Trophoblast cell (in vitro differentiated cells and primary cell): ENCODE data around the gene CCDC97.

Source experiments
- DNase-seq, 2 donors: peaks; one replicate each; pipeline ENCODE4 v3.0.0-alpha.2; 2016
- H2AFZ ChIP-seq: 2 replicates; pipeline ENCODE4 v1.6.1; 2013; ENCODE audit warnings: low read length, moderate library complexity, mild to moderate bottlenecking; ENCODE audit not compliant: insufficient read depth, poor library complexity
- H2AK5ac ChIP-seq: 2 replicates; pipeline ENCODE4 v1.6.1; 2013; ENCODE audit warnings: mild to moderate bottlenecking, low read length
- H2BK120ac ChIP-seq: 2 replicates; pipeline ENCODE4 v1.6.1; 2013; ENCODE audit warnings: low read length, mild to moderate bottlenecking, moderate library complexity; ENCODE audit not compliant: insufficient read depth, poor library complexity
- H2BK12ac ChIP-seq: 2 replicates; pipeline ENCODE4 v1.6.1; 2013; ENCODE audit warnings: mild to moderate bottlenecking, low read length, moderate library complexity
- H2BK5ac ChIP-seq: 2 replicates; pipeline ENCODE4 v1.6.1; 2013; ENCODE audit warnings: low read length, low read depth, moderate library complexity, mild to moderate bottlenecking; ENCODE audit not compliant: poor library complexity
- H3K14ac ChIP-seq: 2 replicates; pipeline ENCODE4 v1.6.1; 2013; ENCODE audit warnings: mild to moderate bottlenecking, low read length
- H3K18ac ChIP-seq: 2 replicates; pipeline ENCODE4 v1.6.1; 2013; ENCODE audit warnings: mild to moderate bottlenecking, low read length
- H3K23ac ChIP-seq: 2 replicates; pipeline ENCODE4 v1.6.1; 2013; ENCODE audit warnings: low read length
- H3K27ac ChIP-seq: 2 replicates; pipeline ENCODE4 v1.5.1; 2013; ENCODE audit warnings: low read depth, mild to moderate bottlenecking, inconsistent platforms, low read length, moderate library complexity
- H3K27me3 ChIP-seq: 2 replicates; pipeline ENCODE4 v1.6.1; 2013; ENCODE audit warnings: inconsistent platforms, mild to moderate bottlenecking, low read length, moderate library complexity; ENCODE audit not compliant: insufficient read depth
- H3K36me3 ChIP-seq, 2 experiments: 1 replicate in 1 of 2; 2 replicates in 1 of 2; pipeline ENCODE4 v1.6.1; 2013; ENCODE audit warnings: low read length in 2 of 2, mild to moderate bottlenecking in 2 of 2, moderate library complexity in 1 of 2; ENCODE audit not compliant: insufficient read depth in 2 of 2, control insufficient read depth in 1 of 2
- H3K4ac ChIP-seq: 2 replicates; pipeline ENCODE4 v1.6.1; 2013; ENCODE audit warnings: low read depth, mild to moderate bottlenecking, low read length, moderate library complexity
- H3K4me1 ChIP-seq, 2 experiments: 1 replicate in 1 of 2; 2 replicates in 1 of 2; pipeline ENCODE4 v1.6.1; 2013; ENCODE audit warnings: low read length in 2 of 2, mild to moderate bottlenecking in 2 of 2, moderate library complexity in 1 of 2; ENCODE audit not compliant: insufficient read depth in 2 of 2, control insufficient read depth in 1 of 2
- H3K4me2 ChIP-seq: 2 replicates; pipeline ENCODE4 v1.6.1; 2013; ENCODE audit warnings: inconsistent platforms, mild to moderate bottlenecking, low read length, moderate library complexity
- H3K4me3 ChIP-seq: 2 replicates; pipeline ENCODE4 v1.5.1; 2013; ENCODE audit warnings: mild to moderate bottlenecking, low read depth, low read length, inconsistent platforms
- H3K79me1 ChIP-seq: one replicate; pipeline ENCODE4 v1.6.1; 2013; ENCODE audit warnings: low read length
- H3K79me2 ChIP-seq: 2 replicates; pipeline ENCODE4 v1.6.1; 2013; ENCODE audit warnings: low read length, mild to moderate bottlenecking; ENCODE audit not compliant: control insufficient read depth, insufficient read depth, poor library complexity
- H3K9ac ChIP-seq: 2 replicates; pipeline ENCODE4 v1.6.1; 2013; ENCODE audit warnings: mild to moderate bottlenecking, low read length
- H3K9me3 ChIP-seq: 2 replicates; pipeline ENCODE4 v1.6.1; 2013; ENCODE audit warnings: low read depth, mild to moderate bottlenecking, control low read depth, inconsistent platforms, low read length; ENCODE audit not compliant: insufficient read depth
- H4K12ac ChIP-seq: 2 replicates; pipeline ENCODE4 v1.6.1; 2013; ENCODE audit warnings: low read depth, mild to moderate bottlenecking, low read length, moderate library complexity
- H4K8ac ChIP-seq: 2 replicates; pipeline ENCODE4 v1.6.1; 2013; ENCODE audit warnings: low read depth, mild to moderate bottlenecking, low read length, moderate library complexity
- H4K91ac ChIP-seq: one replicate; pipeline ENCODE4 v1.6.1; 2013; ENCODE audit warnings: low read depth, mild to moderate bottlenecking, low read length, moderate library complexity
- WGBS: extraction: QIAGEN DNeasy Blood & Tissue Kit; methylation state at CpG from one replicate; pipeline ENCODE4 v1.1.7; 2013; ENCODE audit warnings: missing lambda C conversion rate; ENCODE audit not compliant: insufficient read length, insufficient coverage; ENCODE audit errors: extremely low coverage; 5-methylcytosine and 5-hydroxymethylcytosine counted together

Gene CCDC97

GRCh38 chr19:41324921-41325639 is 15.1 kb downstream of the CCDC97 start:
- peak overlapping the region; percentile 4 for H4K12ac ChIP-seq
- H3K4me2 ChIP-seq = peak overlapping the region; percentile 64
- no CpG with 5 or more reads among the region's 23 CpGs for WGBS
- H3K79me1 ChIP-seq = peaks cover 63% of the 10 kb centered on the region
- no peaks in the 10 kb centered on the region for H3K9me3 ChIP-seq
- peak overlapping the region; percentile 93 for H2BK5ac ChIP-seq
- H3K27me3 ChIP-seq = no peaks in the 10 kb centered on the region
- no peak overlapping the region for H3K23ac ChIP-seq
- H2AK5ac ChIP-seq = peak overlapping the region; percentile 85
- no peak overlapping the region for H3K4me3 ChIP-seq
- peak overlapping the region; percentile 86 for H4K8ac ChIP-seq
- peak overlapping the region; percentile 81 for H3K4ac ChIP-seq
- H3K4me1 ChIP-seq = peaks cover 66 to 75% of the 10 kb centered on the region in 2 experiments
- H3K18ac ChIP-seq = peak overlapping the region; percentile 95
- H3K14ac ChIP-seq = peak overlapping the region; percentile 93
- peaks cover 19% of the 10 kb centered on the region for H3K79me2 ChIP-seq
- peak overlapping the region; percentile 95 for H4K91ac ChIP-seq
- peak in 1 of 2 donors; percentile 32 for DNase-seq
- H3K27ac ChIP-seq = peak overlapping the region; percentile 99
- H3K9ac ChIP-seq = peak overlapping the region; percentile 3
- H3K36me3 ChIP-seq = peaks cover 36 to 37% of the 10 kb centered on the region in 2 experiments
- H2BK12ac ChIP-seq = peak overlapping the region; percentile 90
- peak overlapping the region; percentile 87 for H2BK120ac ChIP-seq
- no peak overlapping the region for H2AFZ ChIP-seq

GRCh38 chr19:41325640-41325946 is 15.6 kb downstream of the CCDC97 start:
- no CpG with 5 or more reads among the region's 10 CpGs for WGBS
- Histone ChIP-seq H3K14ac (peak overlapping the region; percentile 89), H4K12ac (no peak overlapping the region), H2AK5ac (peak overlapping the region; percentile 61), H2BK5ac (peak overlapping the region; percentile 93), H3K79me1 (peaks cover 59% of the 10 kb centered on the region), H4K8ac (peak overlapping the region; percentile 86), H3K4me2 (peak overlapping the region; percentile 64), H3K9ac (no peak overlapping the region), H3K4me1 (peaks cover 60 to 70% of the 10 kb centered on the region in 2 experiments), H3K4ac (peak overlapping the region; percentile 81), H2BK120ac (peak overlapping the region; percentile 87), H3K9me3 (no peaks in the 10 kb centered on the region), H3K27me3 (no peaks in the 10 kb centered on the region), H3K4me3 (no peak overlapping the region), H3K18ac (peak overlapping the region; percentile 95), H3K36me3 (peaks cover 36 to 37% of the 10 kb centered on the region in 2 experiments), H2BK12ac (peak overlapping the region; percentile 74), H2AFZ (peak overlapping the region; percentile 67), H4K91ac (peak overlapping the region; percentile 95), H3K27ac (peak overlapping the region; percentile 99), H3K79me2 (peaks cover 17% of the 10 kb centered on the region), H3K23ac (no peak overlapping the region)
- no peak for DNase-seq

- Histone ChIP-seq H3K18ac (peak overlapping the region; percentile 95), H3K14ac (peak overlapping the region; percentile 89)
Measured at GRCh38 chr19:41325947-41326706, 16.2 kb downstream of the CCDC97 start.

GRCh38 chr19:41327076-41327575 is 17.2 kb downstream of the CCDC97 start:
- peaks cover 45 to 55% of the 10 kb centered on the region in 2 experiments for H3K4me1 ChIP-seq
- no peak overlapping the region for H4K12ac ChIP-seq
- H3K4me3 ChIP-seq = no peak overlapping the region
- peak overlapping the region; percentile 54 for H3K4ac ChIP-seq
- H4K8ac ChIP-seq = peak overlapping the region; percentile 63
- H3K14ac ChIP-seq = peak overlapping the region; percentile 58
- H3K9ac ChIP-seq = no peak overlapping the region
- H2BK120ac ChIP-seq = peak overlapping the region; percentile 60
- H3K4me2 ChIP-seq = no peak overlapping the region
- no peaks in the 10 kb centered on the region for H3K27me3 ChIP-seq
- H2AK5ac ChIP-seq = peak overlapping the region; percentile 70
- peak overlapping the region; percentile 65 for H2BK12ac ChIP-seq
- H2BK5ac ChIP-seq = peak overlapping the region; percentile 60
- H3K9me3 ChIP-seq = peaks cover 2% of the 10 kb centered on the region
- no peak overlapping the region for H3K23ac ChIP-seq
- H3K36me3 ChIP-seq = peaks cover 37 to 41% of the 10 kb centered on the region in 2 experiments
- peaks cover 44% of the 10 kb centered on the region for H3K79me1 ChIP-seq
- H3K27ac ChIP-seq = peak overlapping the region; percentile 21
- H3K18ac ChIP-seq = peak overlapping the region; percentile 72
- DNase-seq = no peak
- H3K79me2 ChIP-seq = peaks cover 17% of the 10 kb centered on the region
- peak overlapping the region; percentile 32 for H2AFZ ChIP-seq
- WGBS = no CpG with 5 or more reads among the region's 13 CpGs
- H4K91ac ChIP-seq = peak overlapping the region; percentile 80

More at GRCh38 chr19:41325947-41326706, 16.2 kb downstream of the CCDC97 start:
- Histone ChIP-seq H3K9me3 (no peaks in the 10 kb centered on the region), H3K9ac (peak overlapping the region; percentile 1), H3K79me2 (peaks cover 17% of the 10 kb centered on the region), H2BK12ac (peak overlapping the region; percentile 74), H2BK120ac (peak overlapping the region; percentile 87), H3K79me1 (peaks cover 54% of the 10 kb centered on the region), H4K12ac (peak overlapping the region; percentile 31), H3K4me2 (peak overlapping the region; percentile 64), H4K8ac (peak overlapping the region; percentile 86), H3K27ac (peak overlapping the region; percentile 99), H3K4me1 (peaks cover 55 to 64% of the 10 kb centered on the region in 2 experiments), H3K36me3 (peaks cover 35 to 36% of the 10 kb centered on the region in 2 experiments), H4K91ac (peak overlapping the region; percentile 95), H3K4ac (peak overlapping the region; percentile 81), H2AFZ (peak overlapping the region; percentile 67), H3K4me3 (peak overlapping the region; percentile 16), H2AK5ac (peak overlapping the region; percentile 91), H3K27me3 (no peaks in the 10 kb centered on the region), H3K23ac (no peak overlapping the region), H2BK5ac (peak overlapping the region; percentile 93)
- peak in 1 of 2 donors; percentile 58 for DNase-seq
- WGBS = no CpG with 5 or more reads among the region's 30 CpGs
